ELR (cell line): ENCODE data around the gene EML6.
"Not testable (repeated sequence)": the region's sequence is repeated elsewhere in the genome, so short reads cannot be mapped to it uniquely, and the experiment has no call there.

Experiments
- DNase-seq: peaks from one replicate; pipeline ENCODE4 v3.0.0-alpha.2; 2015; ENCODE audit warnings: low read depth

The EML6 gene

DNA sequence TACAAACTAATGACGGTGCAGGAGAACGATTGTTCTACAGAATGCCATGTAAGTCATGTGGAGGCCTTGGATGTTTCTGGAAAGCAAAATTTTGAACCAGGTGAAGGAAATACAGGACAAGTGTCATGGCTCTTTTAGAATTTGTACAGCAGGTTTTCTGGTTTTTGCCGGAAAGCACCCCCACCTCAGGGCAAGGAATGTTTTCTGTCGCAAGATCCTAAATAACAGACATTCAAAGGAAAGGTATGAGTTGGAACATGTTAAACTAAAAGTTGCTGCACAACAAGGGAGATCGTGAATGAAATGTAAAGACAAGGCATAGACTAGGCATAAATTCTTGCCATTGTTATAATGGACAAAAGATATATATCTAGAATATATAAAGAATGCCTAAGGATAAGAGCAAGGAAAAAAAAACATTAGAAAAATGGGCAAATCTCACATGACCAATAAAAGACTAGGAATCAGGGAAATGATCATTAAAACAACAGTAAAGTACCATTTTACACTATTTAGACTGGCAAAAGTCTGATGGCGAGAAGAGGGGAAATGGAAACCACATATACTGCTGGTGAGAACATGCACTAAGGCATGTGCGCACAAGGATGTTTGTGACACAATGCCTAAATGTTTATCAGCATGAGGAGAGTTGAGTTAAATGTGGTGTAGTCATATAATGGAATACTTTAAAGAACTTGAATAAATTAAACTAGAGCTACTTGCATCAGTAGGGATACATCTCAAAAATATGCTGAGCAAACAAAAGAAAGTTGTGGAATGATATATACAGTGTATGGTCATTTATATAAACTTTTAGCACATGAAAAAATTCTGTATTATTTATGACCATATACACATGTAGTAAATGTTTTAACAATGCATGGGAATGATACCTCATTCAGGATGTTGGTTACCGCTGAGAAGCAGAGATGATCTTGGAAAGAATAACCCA is 127.0 kb downstream of the EML6 start:
- DNase-seq, result no peak

DNA sequence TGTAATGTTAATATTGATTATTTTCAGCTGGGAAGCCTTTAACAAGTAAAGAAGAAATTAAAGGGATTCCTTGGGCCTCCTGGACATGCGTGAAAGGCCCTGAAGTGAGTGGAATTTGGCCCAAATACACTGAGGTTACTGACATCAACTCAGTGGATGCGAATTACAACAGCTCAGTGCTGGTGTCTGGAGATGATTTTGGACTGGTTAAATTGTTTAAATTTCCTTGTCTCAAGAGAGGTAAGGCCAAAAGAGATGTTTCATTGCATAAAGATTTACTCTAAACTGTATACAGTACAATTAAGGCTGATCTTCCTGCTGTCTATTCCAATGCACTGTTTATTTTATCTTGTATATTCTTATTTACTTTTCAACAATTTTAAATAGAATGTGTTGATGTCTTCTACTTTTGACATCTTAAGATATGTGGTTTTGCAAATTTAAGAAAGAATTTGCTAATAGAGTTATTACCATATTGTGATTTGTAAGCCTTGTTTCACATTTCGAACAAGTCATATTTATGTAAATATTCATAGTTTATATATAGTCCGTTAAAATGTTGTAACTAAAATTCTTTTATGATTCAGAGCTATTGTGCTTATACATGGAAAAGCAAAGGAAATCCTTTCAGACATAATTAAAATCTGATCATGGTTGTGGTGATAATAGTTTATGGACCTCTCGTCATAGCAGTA is 130.3 kb downstream of the EML6 start:
- DNase-seq, result no peak

DNA sequence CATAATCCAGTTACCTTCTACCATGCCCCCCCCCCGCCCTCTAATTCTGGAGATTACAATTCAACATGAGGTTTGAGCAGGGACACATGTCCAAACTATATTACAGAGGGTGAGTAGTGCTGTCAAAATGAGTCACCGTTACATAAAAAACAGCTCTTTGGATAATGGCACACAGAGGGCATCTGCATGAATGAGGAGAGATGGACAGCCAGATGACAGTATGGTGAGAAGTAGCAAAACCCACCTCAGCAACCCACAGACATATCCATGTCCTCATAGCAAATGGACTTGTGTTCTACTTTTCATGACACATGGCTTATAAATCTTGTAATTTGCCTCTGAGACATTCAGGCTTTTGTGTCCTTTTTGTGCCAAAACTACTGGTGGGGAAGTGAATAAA is 132.0 kb downstream of the EML6 start:
- DNase-seq, result peak; percentile 45

DNA sequence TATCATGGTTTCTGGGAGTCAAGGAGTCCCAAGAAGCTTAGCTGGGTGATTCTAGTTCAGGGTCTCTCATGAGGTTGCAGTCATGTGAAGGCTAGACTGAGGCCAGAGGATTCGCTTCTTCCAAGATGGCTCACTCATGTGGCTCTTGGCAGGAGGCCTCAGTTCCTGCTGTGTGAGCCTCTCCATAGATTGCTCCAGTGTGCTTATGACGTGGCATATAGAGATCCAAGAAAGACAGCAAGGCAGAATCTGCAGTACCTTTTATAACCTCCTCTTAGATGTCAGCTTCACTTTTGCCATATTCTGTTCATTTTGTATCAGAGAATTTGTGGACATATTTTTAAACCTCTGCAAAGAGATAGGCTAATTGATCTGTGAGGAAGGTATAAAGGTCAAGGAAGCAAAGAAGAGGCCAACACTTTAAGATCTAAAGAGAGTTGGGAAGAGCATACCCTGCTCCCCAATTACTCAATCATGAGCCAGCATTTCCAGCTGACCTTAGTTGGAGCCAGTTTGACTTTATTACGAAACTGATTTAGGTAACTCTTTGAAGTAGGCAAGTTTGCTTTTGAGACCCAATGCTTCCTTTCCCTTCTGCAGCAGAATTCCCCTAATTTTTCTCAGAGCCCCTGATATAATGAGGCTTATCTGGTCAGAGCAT is 134.7 kb downstream of the EML6 start:
- peak; percentile 65 for DNase-seq

DNA sequence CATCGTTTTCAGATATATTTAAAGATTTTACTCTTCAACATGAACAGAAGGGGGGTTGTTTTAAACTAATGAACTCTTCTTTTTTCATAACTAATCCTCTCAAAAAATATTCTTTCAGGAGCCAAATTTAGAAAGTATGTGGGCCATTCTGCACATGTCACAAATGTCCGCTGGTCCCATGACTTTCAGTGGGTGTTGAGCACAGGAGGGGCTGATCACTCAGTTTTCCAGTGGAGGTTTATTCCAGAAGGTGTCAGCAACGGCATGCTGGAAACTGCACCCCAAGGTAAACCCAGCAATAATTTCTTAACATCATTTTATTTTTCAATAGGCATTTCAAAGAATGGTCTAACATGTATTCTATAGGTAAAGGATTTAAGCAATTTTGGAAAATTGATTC is 136.0 kb downstream of the EML6 start:
- no peak for DNase-seq

- DNase-seq, result peak; percentile 98
These were observed 136.7 kb downstream of the EML6 start for GRCh38 chr2:54859997-54860701.

- DNase-seq, result no peak
These were observed 138.8 kb downstream of the EML6 start for GRCh38 chr2:54862229-54862628.

DNA sequence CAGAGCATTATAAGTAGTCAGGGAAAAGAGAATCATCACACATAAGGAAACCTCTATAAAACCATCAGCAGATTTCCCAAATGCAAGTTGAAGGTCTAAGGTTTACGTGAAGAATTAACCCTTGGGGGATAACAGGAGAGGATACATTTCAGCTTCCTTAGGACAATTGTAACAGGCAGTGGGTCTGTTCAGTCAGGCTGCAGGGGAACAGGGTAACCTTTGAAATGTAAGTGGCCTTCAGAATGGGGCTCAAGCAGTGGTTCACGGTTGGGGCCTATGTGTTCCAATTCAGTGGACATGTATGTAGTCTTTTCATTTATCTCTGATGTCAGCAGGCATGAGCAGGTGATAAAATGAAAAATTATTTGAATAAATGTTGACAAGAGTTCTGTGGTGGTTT is 139.3 kb downstream of the EML6 start:
- no peak for DNase-seq

DNA sequence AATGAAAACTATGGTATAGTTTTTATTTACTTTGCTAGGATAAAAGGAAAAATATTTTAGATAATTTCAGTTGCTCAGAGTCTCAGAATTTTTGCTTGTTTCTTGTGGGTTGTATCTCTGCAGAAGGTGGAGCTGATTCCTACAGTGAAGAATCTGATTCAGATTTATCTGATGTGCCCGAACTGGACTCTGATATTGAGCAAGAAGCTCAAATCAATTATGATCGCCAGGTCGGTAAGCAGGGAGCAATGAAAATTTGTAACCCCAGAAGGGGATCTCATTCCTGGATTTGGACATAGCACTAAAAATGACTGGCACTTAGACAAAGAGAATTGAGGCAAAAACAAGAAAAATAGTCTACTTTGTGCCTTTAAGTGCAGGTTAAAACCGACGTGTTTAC is 140.2 kb downstream of the EML6 start:
- DNase-seq, result no peak

DNA sequence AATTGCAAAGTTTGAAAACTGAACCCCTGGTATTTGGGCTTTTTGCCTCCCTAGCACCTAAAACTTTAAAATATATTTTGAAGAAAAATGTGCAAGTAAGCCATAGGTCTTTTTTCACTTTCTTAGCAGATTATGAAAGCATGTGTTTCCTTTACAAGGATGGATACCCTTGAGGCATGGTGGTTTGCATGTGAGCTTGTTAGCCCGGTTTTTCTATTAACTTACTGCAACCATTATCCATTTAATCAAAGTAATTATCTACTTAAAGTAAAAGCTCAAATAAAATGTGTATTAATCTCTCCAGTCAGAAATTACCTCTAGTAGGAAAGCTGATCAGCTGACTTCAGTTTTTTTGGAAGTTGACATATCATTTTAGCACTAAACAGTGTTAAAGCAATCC is 140.6 kb downstream of the EML6 start:
- no peak for DNase-seq

GRCh38 chr2:54864727-54865126 is 141.3 kb downstream of the EML6 start:
- DNase-seq, result no peak

- no peak for DNase-seq
These were observed 142.7 kb downstream of the EML6 start for GRCh38 chr2:54866179-54866578.

DNA sequence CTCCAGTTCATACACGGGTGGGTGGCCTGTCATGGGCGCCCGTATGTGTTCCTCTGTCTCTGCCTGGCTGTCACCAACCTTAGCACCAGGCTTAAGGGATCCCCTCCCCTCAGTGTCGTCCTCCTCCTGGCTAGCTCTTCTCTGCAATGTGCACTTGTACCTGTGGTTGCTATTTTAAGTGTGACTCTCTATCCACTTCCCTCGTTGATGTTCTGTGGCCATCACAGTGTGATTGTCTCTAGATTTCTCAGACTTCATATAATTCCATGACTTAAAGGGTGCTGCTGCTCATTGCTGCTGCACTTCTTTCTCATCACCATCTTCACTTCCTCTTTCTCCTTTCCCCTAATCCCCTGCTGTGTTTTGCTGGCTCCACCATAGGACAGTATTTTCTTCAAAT is 143.4 kb downstream of the EML6 start:
- no peak for DNase-seq

DNA sequence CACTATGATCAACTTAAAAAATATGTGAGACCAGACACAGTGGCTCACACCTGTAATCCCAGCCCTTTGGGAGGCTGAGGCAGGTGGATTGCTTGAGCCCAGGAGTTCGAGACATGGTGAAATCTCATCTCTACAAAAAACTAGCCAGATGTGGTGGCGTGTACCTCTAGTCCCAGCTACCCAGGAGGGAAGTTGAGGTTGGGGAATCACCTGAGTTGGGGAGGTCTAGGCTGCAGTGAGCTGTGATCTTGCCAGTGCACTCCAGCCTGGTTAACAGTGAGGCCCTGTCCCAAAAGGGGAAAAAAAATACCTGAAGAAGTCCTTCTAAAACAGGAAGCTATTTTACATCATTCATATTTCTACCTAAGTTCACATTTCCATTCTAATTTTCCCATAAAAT is 144.0 kb downstream of the EML6 start:
- no peak for DNase-seq

DNA sequence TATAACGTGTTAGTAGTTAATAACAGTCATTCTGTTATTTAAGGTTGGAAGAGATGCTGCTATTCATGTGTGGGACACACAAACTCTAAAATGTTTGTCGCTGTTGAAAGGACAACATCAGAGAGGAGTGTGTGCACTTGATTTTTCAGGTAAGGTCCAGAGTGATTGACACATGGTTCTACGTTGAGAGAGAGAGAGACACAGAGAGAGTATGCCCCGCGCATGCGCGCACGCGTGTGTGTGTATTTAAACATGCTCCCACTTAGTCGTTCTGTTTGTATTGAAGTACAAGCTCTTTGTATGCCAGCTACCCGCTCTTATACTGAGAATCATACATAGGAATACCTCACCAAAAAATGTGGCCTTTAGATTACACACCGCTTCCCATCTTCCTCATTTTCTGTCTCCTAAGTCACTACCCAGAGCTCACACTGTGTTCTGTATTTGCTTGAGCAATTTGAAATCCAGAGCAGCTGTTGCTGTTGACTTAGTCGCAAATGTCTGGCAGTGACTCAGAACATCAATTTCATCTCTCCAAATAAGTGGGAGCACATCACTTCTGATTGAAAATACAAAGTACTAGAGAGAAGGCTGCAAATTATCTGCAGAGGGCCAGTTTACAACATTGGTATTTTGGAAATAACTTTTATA is 148.1 kb downstream of the EML6 start:
- peak; percentile 11 for DNase-seq

DNA sequence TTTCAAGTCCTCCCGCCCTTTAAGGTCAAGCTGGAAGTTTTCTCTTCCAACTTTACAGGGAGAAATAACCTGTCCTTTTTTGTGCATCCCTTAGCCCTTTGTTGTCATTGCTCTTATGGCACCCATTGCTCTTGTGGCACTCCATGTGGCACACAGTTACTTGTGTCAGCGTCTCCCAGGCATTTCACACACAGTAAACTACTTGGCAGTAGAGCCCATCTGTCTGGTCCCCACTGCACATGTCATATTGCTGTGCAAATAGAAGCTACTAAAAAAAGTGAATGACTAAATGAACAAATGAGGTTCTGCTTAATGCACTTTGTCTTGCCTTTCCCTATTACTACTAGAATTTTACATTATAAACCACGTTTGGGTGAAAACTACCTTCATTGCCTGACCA is 149.3 kb downstream of the EML6 start:
- DNase-seq, result no peak

- not testable (repeated sequence) for DNase-seq
These were observed 149.8 kb downstream of the EML6 start for GRCh38 chr2:54873236-54873635.

- DNase-seq, result peak; percentile 47
These were observed 153.3 kb downstream of the EML6 start for GRCh38 chr2:54876764-54877163.

- no peak for DNase-seq
These were observed 154.7 kb downstream of the EML6 start for GRCh38 chr2:54878182-54878581.

DNA sequence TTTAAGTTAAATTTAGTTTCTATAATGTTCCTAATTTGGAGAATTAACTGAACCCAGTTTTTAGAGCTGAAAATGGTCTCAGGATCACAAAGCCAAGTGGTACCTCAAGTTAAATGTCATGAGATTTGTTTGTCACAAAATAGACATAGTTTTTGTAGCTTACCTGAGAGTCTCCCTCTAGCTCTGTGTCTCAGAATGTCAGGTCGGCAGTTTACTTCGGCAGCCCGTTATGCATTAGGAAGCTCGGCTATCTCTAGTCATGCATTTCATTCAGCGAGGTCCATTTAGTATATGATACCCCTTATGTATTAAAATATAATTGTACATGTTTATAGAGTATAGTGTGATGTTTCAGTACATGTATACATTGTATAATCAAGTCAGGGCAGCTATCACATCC is 155.6 kb downstream of the EML6 start:
- DNase-seq, result no peak

GRCh38 chr2:54879598-54880332 is 156.3 kb downstream of the EML6 start:
- DNase-seq, result no peak
